Colonic mucosa (tissue), 4 donors: ENCODE measurements around the gene CHPF. TPM values are rescaled to one million over a fixed set of nuclear protein-coding genes. Genes with fewer than 3 reads are reported as not detected.

Experiments used
- DNase-seq: peaks from one replicate; pipeline ENCODE4 v3.0.0-alpha.2; 2020
- H3K27ac ChIP-seq: fragments of 200-600 bp; one replicate; pipeline ENCODE4 v1.8.0; 2021
- H3K27me3 ChIP-seq: fragments of 200-600 bp; one replicate; pipeline ENCODE4 v1.8.0; 2021
- H3K36me3 ChIP-seq: fragments of 200-600 bp; one replicate; pipeline ENCODE4 v1.8.0; 2021
- H3K4me1 ChIP-seq: fragments of 200-600 bp; one replicate; pipeline ENCODE4 v1.8.0; 2021; ENCODE audit warnings: mild to moderate bottlenecking
- H3K4me3 ChIP-seq: fragments of 200-600 bp; one replicate; pipeline ENCODE4 v1.8.0; 2021
- H3K9ac ChIP-seq, 2 donors: one replicate each; pipeline ENCODE4 v1.7.0; 2013; ENCODE audit warnings: control low read depth in 2 of 2, low read depth in 2 of 2, low read length in 2 of 2
- H3K9me3 ChIP-seq: fragments of 200-600 bp; one replicate; pipeline ENCODE4 v1.8.0; 2021
- CTCF ChIP-seq: fragments of 200-600 bp; IDR thresholded peaks from one replicate; pipeline ENCODE4 v1.8.0; 2022; ENCODE audit warnings: antibody characterized with exemption, mild to moderate bottlenecking
- intact Hi-C: fragments of 100-400 bp; cut with DNase I; formaldehyde crosslinking; loops from one replicate; pipeline ENCODE4 v1.14.1; 2022
- total RNA-seq, 2 donors: library from RNA; stranded (reverse); fragmentation: NEBNext Ultra II Directional in 1 of 2; extraction: Animal tissue kit (Norgen Biotek cat#: 25700) in 1 of 2; gene quantifications; one replicate each; pipeline ENCODE4 v1.2.1, GENCODE V29; 2021
- donor health status: healthy.
- donor health status: DM: no; HTN: no; CAD: no.
- donor health status: DM: no; HTN: no; CAD: no.

CHPF gene
- 10 to 100 TPM; 43.1 to 43.5 TPM for total RNA-seq

- TF ChIP-seq CTCF: no peak
- Histone ChIP-seq H3K9me3 (no peaks in the 10 kb centered on the region), H3K36me3 (no peaks in the 10 kb centered on the region), H3K27ac (peak within 1 kb of the TSS; percentile 92), H3K4me1 (peaks cover 4% of the 10 kb centered on the region), H3K4me3 (peak within 1 kb of the TSS; percentile 74), H3K27me3 (no peaks in the 10 kb centered on the region), H3K9ac (peak within 1 kb of the TSS; percentile 78 to 88)
- peak; percentile 97 for DNase-seq
- intact Hi-C loops: loop anchor here (5.0 kb wide), 1 partner anchor 144 kb away; no protein-coding TSS in a partner anchor
Measured at GRCh38 chr2:219543596-219544358, at the start of gene CHPF, which contains the start of gene TMEM198. CHPF (minus strand) TSS chr2:219543809; CDS start chr2:219543538, 271 bp downstream. TMEM198 (plus strand) TSS chr2:219544028; CDS start chr2:219544728, 700 bp downstream.

- intact Hi-C loops: no loop called here
- H3K9me3 ChIP-seq: no peaks in the 10 kb centered on the region
- no peaks in the 10 kb centered on the region for H3K27me3 ChIP-seq
- TF ChIP-seq CTCF: no peak
- H3K27ac ChIP-seq: no peak overlapping the region
- H3K9ac ChIP-seq: no peak overlapping the region
- peaks cover 2% of the 10 kb centered on the region for H3K4me1 ChIP-seq
- no peak for DNase-seq
- no peaks in the 10 kb centered on the region for H3K36me3 ChIP-seq
- H3K4me3 ChIP-seq: no peak overlapping the region
Measured at GRCh38 chr2:219593154-219593553, 49.5 kb upstream of the CHPF start.

- no peak overlapping the region for H3K27ac ChIP-seq
- no peak for TF ChIP-seq CTCF
- no peak overlapping the region for H3K4me3 ChIP-seq
- no peaks in the 10 kb centered on the region for H3K36me3 ChIP-seq
- H3K9ac ChIP-seq: no peak overlapping the region
- intact Hi-C loops: no loop called here
- H3K27me3 ChIP-seq: no peaks in the 10 kb centered on the region
- H3K4me1 ChIP-seq: peaks cover 2% of the 10 kb centered on the region
- DNase-seq: no peak
- no peaks in the 10 kb centered on the region for H3K9me3 ChIP-seq
Measured at GRCh38 chr2:219592736-219593135, 49.1 kb upstream of the CHPF start.

GRCh38 chr2:219591091-219591490, 47.5 kb upstream of the CHPF start:
- no peaks in the 10 kb centered on the region for H3K4me1 ChIP-seq
- no peaks in the 10 kb centered on the region for H3K9me3 ChIP-seq
- DNase-seq: no peak
- no peaks in the 10 kb centered on the region for H3K36me3 ChIP-seq
- TF ChIP-seq CTCF: no peak
- no peaks in the 10 kb centered on the region for H3K27me3 ChIP-seq
- intact Hi-C loops: no loop called here
- no peak overlapping the region for H3K4me3 ChIP-seq
- H3K9ac ChIP-seq: no peak overlapping the region
- H3K27ac ChIP-seq: no peak overlapping the region

GRCh38 chr2:219581346-219581745, 37.7 kb upstream of the CHPF start:
- H3K9me3 ChIP-seq: no peaks in the 10 kb centered on the region
- no peaks in the 10 kb centered on the region for H3K27me3 ChIP-seq
- no peak overlapping the region for H3K27ac ChIP-seq
- intact Hi-C loops: no loop called here
- no peaks in the 10 kb centered on the region for H3K4me1 ChIP-seq
- no peak overlapping the region for H3K9ac ChIP-seq
- DNase-seq: no peak
- H3K36me3 ChIP-seq: no peaks in the 10 kb centered on the region
- no peak overlapping the region for H3K4me3 ChIP-seq
- no peak for TF ChIP-seq CTCF
